Endothelial cell (in vitro differentiated cells): ENCODE measurements around the gene GPHB5. TPM values are rescaled to one million over a fixed set of nuclear protein-coding genes. Genes with fewer than 3 reads are reported as not detected.

Experiments used
- DNase-seq: peaks from one replicate; pipeline ENCODE4 v3.0.0; 2021; ENCODE audit warnings: low spot score
- H3K27ac Mint-ChIP-seq: one replicate; pipeline ENCODE4 v1.8.0; 2021; ENCODE audit warnings: mixed read lengths, inconsistent platforms; ENCODE audit not compliant: unreplicated experiment
- H3K27me3 Mint-ChIP-seq: one replicate; pipeline ENCODE4 v1.8.0; 2021; ENCODE audit warnings: mild to moderate bottlenecking, moderate library complexity, mixed read lengths, inconsistent platforms; ENCODE audit not compliant: unreplicated experiment
- H3K36me3 Mint-ChIP-seq: one replicate; pipeline ENCODE4 v1.8.0; 2021; ENCODE audit warnings: mild to moderate bottlenecking, low read depth, mixed read lengths, inconsistent platforms; ENCODE audit not compliant: unreplicated experiment
- H3K4me1 Mint-ChIP-seq: one replicate; pipeline ENCODE4 v1.8.0; 2021; ENCODE audit warnings: mild to moderate bottlenecking, mixed read lengths, inconsistent platforms; ENCODE audit not compliant: unreplicated experiment
- H3K4me3 Mint-ChIP-seq: one replicate; pipeline ENCODE4 v1.8.0; 2021; ENCODE audit warnings: mild to moderate bottlenecking, mixed read lengths, inconsistent platforms; ENCODE audit not compliant: unreplicated experiment
- H3K9me3 Mint-ChIP-seq: one replicate; pipeline ENCODE4 v1.8.0; 2021; ENCODE audit warnings: mixed read lengths, inconsistent platforms; ENCODE audit not compliant: unreplicated experiment
- total RNA-seq: library from RNA; stranded (reverse); fragmentation: NEBNext Ultra II Directional; extraction: Animal tissue kit (Norgen Biotek cat#: 25700); gene quantifications from one replicate; pipeline ENCODE4 v1.2.1, GENCODE V29; 2021; ENCODE audit not compliant: unreplicated experiment
- TF ChIP-seq, protein P1 (sequence below): fragments of 200-600 bp; sonication (generic); IDR thresholded peaks from one replicate; pipeline ENCODE4 v1.5.0; 2021; ENCODE audit warnings: antibody characterized with exemption; ENCODE audit not compliant: unreplicated experiment

The GPHB5 gene
- total RNA-seq, 1 donor from 2014 or later = not detected

DNA sequence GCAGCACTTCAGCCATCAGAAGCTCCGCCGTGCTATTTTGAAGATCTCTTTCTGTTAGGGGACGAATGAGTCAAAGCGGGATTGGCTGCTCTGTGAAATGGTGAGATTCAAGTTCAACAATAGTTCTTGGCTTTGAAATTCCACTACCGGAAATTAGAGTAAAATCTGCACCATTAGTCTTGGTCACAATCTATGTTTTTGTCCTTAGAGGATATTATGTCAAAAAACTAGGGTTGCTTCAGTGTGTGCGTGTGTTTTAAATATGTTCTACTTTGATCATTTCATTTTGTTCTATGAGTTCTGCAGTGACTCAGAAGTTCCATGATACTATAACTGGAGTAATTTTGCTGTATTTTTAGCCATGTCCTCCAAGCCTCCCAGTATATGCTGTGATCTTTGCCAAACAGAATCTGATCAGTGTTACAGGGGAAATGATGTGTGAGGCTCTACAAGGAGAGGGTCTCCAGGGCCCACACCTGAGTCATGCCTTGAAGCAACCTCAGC is 22.6 kb downstream of the GPHB5 start:
- Mint-ChIP-seq H3K4me3 (no peak overlapping the region), H3K36me3 (peaks cover 35% of the 10 kb centered on the region), H3K27me3 (peaks cover 12% of the 10 kb centered on the region), H3K9me3 (no peaks in the 10 kb centered on the region), H3K4me1 (peaks cover 27% of the 10 kb centered on the region), H3K27ac (no peak overlapping the region)
- TF ChIP-seq, protein P1, sequence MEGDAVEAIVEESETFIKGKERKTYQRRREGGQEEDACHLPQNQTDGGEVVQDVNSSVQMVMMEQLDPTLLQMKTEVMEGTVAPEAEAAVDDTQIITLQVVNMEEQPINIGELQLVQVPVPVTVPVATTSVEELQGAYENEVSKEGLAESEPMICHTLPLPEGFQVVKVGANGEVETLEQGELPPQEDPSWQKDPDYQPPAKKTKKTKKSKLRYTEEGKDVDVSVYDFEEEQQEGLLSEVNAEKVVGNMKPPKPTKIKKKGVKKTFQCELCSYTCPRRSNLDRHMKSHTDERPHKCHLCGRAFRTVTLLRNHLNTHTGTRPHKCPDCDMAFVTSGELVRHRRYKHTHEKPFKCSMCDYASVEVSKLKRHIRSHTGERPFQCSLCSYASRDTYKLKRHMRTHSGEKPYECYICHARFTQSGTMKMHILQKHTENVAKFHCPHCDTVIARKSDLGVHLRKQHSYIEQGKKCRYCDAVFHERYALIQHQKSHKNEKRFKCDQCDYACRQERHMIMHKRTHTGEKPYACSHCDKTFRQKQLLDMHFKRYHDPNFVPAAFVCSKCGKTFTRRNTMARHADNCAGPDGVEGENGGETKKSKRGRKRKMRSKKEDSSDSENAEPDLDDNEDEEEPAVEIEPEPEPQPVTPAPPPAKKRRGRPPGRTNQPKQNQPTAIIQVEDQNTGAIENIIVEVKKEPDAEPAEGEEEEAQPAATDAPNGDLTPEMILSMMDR = no peak
- DNase-seq = no peak

DNA sequence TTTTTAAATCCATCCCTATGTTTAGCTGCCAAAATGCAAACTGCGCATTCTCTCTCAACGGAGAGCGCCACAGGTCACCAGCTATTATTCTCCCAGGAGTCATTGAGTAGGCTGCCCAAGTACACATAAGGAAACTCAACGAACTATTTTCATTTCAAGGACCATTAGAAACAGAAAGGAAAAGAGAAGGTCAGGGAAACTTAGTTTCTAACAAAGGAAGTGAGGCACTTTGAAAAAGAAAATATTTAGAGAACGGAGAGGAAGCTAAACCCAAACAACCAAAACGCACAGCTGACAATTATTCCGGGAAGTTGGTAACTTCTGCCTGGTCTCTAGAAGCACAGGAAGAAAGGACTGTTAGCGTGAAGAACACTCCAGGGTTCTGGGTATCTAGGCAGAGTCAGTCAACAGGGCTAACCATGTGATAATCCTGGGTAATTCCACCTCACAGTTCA is 23.5 kb downstream of the GPHB5 start:
- TF ChIP-seq, protein P1 = no peak
- H3K27ac Mint-ChIP-seq = peak overlapping the region; percentile 21
- H3K27me3 Mint-ChIP-seq = peaks cover 12% of the 10 kb centered on the region
- peaks cover 41% of the 10 kb centered on the region for H3K36me3 Mint-ChIP-seq
- DNase-seq = no peak
- no peak overlapping the region for H3K4me3 Mint-ChIP-seq
- peaks cover 27% of the 10 kb centered on the region for H3K4me1 Mint-ChIP-seq
- no peaks in the 10 kb centered on the region for H3K9me3 Mint-ChIP-seq

DNA sequence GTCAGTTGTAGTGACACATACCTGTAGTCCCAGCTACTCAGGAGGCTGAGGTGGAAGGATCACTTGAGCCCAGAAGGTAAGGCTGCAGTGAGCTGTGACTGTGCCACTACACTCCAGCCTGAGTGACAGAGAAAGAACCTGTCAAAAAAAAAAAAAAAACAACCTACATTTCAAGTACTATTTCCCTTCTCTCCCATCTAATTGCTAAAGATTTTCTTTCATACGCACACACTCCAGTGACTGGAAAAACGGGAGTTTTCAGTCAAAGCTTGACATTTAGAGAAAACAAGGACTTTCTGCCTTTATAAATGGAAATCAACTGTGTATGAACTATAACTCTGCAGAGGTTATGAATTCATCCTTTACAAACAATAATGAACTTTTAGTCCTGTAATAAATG is 25.9 kb downstream of the GPHB5 start:
- Mint-ChIP-seq H3K4me1 (peaks cover 24% of the 10 kb centered on the region), H3K36me3 (peaks cover 47% of the 10 kb centered on the region), H3K27ac (no peak overlapping the region), H3K4me3 (peak overlapping the region; percentile 12), H3K27me3 (peaks cover 12% of the 10 kb centered on the region), H3K9me3 (no peaks in the 10 kb centered on the region)
- TF ChIP-seq, protein P1 = no peak
- no peak for DNase-seq

DNA sequence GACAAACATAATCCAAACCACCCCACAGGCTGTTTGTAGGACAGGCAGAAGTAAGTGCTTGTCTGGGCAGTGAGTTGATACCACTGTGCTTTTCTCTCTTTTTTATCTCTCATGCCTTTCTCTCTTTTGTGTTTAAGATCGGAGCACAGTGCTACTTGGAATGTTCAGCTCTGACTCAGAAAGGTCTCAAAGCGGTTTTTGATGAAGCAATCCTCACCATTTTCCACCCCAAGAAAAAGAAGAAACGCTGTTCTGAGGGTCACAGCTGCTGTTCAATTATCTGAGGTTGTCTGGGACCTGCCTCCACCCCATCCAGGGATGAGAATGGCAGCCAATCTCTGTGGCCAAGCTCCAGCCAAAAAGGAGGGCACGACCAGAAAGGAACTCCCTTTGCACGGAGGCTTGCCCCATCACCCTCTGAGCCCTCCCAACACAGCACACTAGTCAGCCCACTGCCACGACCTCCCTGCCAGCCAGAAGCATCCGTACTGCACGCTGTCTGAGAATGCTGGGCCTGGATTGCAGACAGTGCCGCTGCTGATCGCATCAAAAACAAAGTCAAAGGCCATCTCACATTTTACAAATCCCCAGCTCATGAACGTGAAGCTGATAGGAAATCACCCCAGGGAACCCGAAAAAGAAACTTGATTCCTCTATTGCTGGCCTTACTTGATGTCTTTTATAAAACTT is 27.8 kb downstream of the GPHB5 start:
- no peak for DNase-seq
- Mint-ChIP-seq H3K4me3 (peak overlapping the region; percentile 83), H3K36me3 (peaks cover 47% of the 10 kb centered on the region), H3K27me3 (peaks cover 11% of the 10 kb centered on the region), H3K9me3 (no peaks in the 10 kb centered on the region), H3K4me1 (peaks cover 21% of the 10 kb centered on the region), H3K27ac (no peak overlapping the region)
- TF ChIP-seq, protein P1 = no peak

DNA sequence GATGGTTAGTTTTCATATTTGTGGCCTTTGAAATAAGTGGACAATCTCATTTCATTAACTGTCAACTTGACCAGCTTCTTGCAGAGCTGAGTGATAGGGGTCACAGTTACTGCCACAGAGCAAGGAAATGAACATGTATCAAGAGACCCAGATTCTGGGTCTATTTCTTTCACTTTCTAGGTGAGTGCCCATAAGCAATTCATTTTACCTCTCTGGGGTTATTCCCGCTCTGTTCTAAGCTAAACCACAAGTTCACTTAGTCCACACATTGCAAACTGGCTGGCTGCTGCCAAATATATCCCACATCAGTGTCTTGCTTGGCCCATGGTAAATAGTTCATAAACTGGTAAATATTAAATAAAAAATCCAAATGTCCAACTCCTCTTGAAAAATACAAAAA is 29.9 kb downstream of the GPHB5 start:
- TF ChIP-seq, protein P1 = no peak
- Mint-ChIP-seq H3K36me3 (peaks cover 40% of the 10 kb centered on the region), H3K27me3 (peaks cover 4% of the 10 kb centered on the region), H3K27ac (no peak overlapping the region), H3K4me1 (peaks cover 6% of the 10 kb centered on the region), H3K4me3 (no peak overlapping the region), H3K9me3 (no peaks in the 10 kb centered on the region)
- DNase-seq = no peak
